Thyroid gland (tissue), 4 donors: ENCODE data around the gene HHLA2.

Experiments used
- CTCF ChIP-seq, 6 experiments: fragments of 200-600 bp in 3 of 6; fragments of 450-650 bp in 3 of 6; sonication (generic) in 3 of 6; IDR thresholded peaks; one replicate each; pipeline ENCODE4 v1.5.1; 2016 to 2019; ENCODE audit warnings: antibody characterized with exemption in 6 of 6, mild to moderate bottlenecking in 2 of 6, inconsistent platforms in 1 of 6, moderate library complexity in 1 of 6
- POLR2A ChIP-seq, 2 donors: fragments of 450-650 bp; IDR thresholded peaks; one replicate each; pipeline ENCODE4 v1.6.1; 2017; ENCODE audit warnings: antibody characterized with exemption in 2 of 2, mild to moderate bottlenecking in 2 of 2, moderate library complexity in 1 of 2

DNA sequence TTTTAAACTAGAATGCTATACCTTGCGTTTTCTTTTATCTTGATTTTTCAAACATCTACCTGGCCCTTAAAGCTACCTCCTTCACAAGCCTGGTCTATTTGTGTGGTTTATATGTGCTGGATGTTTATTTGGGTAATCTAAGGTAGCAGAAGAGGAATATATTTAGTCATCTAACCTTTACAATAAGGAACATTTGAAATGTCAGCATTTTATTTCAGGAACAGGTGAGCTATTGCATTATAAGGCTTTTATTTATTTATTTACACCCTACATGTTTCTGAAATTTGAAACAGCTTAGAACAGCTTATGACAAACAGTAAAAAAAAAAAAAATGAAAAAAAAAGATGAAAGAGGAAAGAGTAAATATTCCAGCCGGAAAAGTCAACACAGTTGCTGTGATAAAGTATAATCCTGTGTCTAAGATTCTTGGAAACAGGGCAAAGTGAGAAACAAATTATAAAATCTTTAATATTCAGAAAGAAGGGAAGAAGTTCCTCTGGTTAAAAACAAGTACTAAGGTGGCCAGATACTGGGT is 19.5 kb downstream of the HHLA2 start:
- no peak for TF ChIP-seq CTCF (IDR thresholded peaks at IDR 0.05)
- TF ChIP-seq POLR2A (IDR thresholded peaks at IDR 0.05) = no peak
